ENCODE results near the gene MIPOL1.
A peak's percentile ranks its signal among the peaks of the same experiment; 100 is the strongest.
"Not testable (repeated sequence)": the region's sequence is repeated elsewhere in the genome, so short reads cannot be mapped to it uniquely, and the experiment has no call there.

Gene MIPOL1

DNA sequence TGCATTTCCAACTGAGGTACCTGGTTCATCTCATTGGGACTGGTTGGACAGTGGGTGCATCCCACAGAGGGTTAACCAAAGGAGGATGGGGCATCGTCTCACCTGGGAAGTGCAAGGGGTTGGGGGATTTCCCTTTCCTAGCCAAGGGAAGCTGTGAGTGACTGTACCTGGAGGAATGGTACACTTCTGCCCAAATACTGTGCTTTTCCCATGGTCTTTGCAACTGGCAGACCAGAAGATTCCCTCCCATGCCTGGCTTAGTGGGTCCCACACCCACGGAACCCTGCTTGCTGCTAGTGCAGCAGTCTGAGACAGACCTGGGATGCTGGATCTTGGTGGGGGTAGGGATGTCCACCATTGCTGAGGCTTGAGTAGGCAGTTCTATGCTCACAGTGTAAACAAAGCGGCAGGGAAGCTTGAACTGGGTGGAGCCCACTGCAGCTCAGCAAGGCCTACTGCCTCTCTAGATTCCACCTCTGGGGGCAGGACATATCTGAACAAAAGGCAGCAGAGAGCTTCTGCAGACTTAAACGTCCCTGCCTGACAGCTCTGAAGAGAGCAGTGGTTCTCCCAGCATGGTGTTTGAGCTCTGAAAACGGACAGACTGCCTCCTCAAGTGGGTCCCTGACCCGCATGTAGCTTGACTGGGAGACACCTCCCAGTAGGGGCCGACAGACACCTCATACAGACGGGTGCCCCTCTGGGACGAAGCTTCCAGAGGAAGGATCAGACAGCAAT lies 9.7 kb upstream of the MIPOL1 start:
- not testable (repeated sequence) for DNase-seq

DNA sequence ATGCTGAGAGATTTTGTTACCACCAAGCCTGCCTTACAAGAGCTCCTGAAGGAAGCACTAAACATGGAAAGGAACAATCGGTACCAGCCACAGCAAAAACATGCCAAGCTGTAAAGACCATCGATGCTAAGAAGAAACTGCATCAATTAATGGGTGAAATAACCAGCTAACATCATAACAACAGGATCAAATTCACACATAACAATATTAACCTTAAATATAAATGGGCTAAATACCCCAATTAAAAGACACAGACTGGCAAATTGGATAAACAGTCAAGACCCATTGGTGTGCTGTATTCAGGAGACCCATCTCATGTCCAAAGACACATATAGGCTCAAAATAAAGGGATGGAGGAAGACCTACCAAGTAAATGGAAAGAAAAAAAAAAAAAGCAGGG lies 8.0 kb upstream of the MIPOL1 start:
- not testable (repeated sequence) for DNase-seq

DNA sequence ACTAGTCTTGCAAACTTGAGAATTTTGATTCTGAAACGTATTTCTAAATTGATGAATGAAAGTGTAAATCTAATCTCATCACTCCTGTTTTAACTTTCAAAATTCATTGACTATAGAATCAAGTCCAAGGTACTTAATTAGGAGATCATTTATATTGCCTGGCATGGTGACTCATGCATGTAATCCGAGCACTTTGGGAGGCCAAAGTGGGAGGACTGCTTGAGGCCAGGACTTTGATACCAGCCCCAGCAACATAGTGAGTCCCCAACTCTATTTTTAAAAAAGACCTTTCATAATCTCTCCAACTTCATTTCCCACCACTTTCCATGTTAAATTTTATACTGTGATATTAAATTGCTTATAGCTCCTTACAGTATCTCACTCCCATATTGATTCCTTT lies 3.0 kb upstream of the MIPOL1 start:
- DNase-seq, result no peak

DNA sequence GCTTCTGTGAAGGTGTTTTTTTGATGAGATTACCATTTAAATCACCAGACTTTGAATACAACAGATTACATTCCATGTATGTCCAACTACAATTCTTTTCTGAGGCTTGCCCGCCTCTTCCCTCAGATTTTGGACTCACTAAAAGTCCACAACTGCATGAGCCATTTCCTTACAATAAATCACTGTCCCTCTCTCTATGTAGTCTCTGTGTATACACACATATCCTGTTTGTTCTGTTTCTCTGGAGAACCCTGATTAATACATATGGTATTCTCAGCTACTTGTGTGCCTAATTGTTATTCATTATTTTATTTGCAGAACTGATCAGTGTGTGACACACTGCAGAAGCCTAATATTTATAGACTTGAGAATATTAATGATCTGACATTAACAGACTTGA lies 2.4 kb upstream of the MIPOL1 start:
- DNase-seq, result no peak

DNA sequence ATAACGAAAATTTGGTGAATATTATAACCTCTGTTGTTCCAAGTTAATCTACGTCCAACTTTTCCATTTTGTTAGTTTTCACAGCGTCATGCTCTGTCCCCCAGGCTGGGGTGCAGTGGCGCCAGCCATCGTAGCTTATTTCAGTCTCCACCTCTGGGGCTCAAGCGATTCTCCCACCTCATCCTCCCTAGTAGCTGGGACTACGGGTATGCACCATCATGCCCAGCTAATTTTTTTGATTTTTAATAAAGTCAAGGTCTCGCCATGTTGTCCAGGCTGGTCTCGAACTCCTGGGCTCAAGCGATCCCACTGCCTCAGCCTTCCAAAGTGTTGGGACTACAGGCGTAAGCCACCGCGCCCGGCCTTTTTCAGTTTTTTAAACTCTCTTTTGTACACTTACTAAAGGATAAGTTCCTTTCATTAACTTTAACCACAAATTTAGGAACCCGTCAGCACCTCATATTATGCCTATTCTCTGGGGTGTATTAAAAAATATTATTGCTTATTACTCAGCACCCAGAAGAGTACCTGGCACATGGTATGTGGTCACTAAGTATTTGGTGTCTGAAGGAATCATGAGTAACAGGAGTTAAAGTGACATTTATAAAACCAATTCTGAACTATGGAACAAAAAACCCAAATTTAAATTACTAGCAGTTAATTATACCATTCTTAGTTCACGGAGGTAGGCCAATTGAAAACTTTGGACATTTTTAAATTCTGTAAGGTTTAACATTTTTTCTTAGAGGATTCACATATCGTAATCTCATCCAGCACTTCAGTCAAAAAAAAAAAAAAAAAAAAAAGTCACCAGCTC lies 925 bp upstream of the MIPOL1 start:
- DNase-seq, result no peak

DNA sequence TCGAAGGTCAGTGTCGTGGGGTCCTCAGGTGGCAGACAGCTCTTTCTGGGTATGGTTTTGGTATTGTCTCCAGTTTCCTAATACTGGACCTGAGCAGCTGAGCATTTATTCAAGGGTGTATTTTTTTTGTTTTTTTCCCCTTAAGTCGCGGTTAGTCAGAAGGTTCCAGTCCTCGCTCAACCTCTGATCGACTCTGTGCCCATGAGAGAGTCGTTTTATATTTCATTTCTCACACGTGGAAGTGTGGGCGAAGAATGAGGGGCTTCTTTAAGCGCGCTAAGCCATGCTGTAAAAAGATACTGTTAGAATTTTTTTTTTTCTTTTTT lies 499 bp downstream of the MIPOL1 start:
- DNase-seq, result no peak

DNA sequence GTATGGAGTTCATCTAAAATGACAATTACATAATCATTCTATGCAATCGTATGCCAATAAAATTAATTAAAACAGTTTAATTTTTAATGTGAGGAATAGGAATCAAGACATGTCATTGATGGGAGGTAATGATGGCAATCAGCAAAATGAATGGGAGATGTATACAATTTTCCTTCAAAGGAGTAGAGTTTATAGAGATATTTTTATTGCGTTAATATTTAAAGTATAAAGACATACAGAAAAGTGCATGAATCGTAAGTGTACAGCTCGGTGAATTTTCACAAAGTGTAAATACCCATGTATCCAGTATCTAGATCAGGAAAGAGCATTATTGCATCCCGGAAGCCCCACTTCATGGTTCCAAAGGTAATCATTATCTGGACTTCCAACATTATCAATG lies 1.2 kb downstream of the MIPOL1 start:
- DNase-seq, result no peak

DNA sequence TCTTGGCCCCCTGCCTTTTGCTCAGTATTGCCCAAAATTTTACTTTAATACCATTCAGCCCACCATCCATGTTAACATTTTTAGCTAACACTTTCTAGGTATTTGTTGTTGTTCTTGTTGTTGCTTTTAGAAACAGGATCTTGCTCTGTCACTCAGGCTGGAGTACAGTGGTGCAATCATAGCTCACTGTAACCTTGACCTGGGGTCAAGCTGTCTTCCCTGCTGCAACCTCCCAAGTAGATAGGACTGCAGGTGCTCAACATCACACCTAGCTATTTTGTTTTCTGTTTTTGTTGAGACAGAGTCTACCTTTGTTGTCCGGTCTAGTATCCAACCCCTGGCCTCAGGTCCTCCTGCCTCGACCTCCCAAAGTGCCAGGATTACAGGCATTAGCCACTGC lies 4.0 kb downstream of the MIPOL1 start:
- DNase-seq, result no peak

DNA sequence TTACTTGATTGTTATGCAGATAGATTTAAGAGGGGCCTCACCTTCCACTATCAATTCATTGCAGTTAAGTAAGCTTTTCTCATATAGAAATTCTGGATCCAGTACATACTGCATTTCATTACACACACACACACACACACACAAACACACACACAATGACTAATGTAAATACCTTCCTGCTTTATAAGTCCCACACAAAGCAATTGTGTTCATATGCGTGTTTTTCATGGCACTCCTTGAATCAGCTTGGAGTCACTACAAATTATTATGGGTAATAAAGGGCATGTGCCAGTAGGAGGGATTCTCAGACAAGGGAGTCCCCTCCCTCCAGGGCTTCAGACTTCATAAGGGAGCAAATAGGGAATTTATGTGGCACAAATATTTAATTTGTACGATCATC lies 4.5 kb downstream of the MIPOL1 start:
- DNase-seq, result no peak

DNA sequence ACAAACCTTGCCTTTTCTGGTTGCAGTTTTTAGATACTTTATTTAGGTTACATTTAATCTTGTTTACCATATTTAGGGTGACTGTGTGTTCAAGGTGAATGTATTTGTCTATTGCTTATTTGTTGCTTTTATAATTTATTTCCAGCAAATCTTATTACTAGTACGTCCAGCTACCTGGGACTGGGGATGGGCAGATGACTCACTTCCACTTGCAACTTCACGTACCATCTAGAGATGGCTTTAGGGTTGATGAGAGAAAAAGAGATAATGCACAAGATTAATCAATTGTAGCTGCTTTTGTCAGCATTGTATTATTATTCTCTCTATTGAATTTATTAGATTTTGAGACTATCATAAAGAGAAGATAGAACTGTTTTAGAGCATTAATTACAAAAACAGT lies 5.1 kb downstream of the MIPOL1 start:
- DNase-seq, result no peak

DNA sequence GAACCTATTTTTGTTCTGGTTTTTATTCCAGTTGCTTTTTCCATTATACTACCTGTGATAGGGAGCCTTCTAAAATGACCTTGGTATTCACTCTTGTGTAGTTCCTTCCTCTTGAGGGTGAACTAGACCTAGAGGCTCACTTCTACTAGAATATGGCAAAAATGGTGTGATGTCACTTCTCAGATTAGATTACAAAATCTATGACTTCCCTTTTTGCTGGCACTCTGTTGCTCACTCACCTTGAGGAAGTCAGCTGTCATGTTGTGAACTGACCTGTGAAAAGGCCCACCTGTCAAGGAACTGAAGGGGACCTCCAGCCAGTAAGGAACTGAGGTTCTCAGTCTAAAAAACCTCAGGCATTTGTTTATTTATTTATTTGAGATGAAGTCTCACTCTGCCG lies 5.7 kb downstream of the MIPOL1 start:
- DNase-seq, result no peak

DNA sequence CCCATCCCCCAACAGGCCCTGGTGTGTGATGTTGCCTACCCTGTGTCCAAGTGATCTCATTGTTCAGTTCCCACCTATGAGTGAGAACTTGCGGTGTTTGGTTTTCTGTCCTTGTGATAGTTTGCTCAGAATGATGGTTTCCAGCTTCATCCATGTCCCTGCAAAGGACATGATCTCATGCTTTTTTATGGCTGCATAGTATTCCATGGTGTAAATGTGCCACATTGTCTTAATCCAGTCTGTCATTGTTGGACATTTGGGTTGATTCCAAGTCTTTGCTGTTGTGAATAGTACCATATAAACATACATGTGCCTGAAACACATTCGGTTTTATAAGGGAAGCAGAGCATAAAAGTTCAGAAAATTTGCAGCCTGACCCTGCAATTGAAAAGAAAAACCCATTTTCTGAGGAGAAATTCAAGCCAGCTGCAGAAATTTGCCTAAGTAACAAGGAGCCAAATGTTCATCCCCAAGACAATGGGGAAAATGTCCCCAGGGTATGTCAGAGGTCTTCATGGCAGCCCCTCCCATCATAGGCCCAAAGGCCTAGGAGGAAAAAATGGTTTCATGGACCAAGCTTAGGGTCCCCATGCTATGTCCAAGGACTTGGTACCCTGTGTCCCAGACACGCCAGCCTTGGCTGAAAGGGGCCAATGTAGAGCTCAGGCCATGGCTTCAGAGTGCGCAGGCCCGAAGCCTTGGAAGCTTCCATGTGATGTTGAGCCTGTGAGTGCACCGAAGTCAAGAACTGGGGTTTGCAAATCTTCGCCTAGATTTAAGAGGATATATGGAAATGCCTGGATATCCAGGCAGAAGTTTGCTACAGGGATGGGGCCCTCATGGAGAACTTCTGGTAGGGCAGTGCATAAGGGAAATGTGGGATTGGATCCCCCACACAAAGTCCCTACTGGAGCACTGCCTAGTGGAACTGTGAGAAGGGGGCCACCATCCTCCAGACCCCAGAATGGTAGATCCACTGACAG lies 8.2 kb downstream of the MIPOL1 start:
- not testable (repeated sequence) for DNase-seq

DNA sequence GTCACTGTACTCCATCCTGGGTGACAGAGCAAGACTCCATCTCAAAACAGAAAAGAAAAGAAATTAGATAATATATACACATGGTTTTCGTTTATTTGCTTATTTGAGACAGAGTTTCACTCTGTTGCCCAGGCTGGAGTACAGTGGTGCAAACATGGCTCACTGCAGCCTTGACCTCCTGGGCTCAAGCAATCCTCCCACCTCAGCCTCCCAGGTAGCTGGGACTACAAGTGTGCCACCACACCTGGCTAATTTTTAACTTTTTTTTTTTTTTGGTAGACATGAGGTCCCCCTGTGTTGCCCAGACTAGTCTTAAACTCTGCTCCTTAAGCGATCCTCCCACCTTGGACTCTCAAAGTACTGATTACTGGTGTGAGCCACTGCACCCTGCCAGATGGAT lies 11.9 kb downstream of the MIPOL1 start:
- DNase-seq, result not testable (repeated sequence)

DNA sequence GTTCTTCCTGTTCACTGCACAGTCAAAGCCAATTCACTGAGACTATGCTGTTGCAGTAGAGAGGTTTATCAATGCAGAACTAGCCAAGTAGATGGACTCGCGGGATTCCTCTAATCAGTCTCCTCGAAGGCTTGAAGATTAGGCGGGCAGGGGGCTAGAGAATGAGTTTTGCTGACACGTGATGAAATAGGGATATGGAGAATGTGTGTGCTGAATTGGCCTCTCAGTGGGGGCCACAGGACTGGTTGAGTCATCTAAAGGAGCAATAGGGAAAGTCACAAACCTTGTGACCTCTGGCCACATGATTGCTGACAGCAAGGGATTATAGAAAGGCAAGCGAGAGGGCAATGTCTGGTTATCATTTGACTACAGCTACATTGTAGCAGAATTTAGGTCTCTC lies 12.7 kb downstream of the MIPOL1 start:
- DNase-seq, result no peak

DNA sequence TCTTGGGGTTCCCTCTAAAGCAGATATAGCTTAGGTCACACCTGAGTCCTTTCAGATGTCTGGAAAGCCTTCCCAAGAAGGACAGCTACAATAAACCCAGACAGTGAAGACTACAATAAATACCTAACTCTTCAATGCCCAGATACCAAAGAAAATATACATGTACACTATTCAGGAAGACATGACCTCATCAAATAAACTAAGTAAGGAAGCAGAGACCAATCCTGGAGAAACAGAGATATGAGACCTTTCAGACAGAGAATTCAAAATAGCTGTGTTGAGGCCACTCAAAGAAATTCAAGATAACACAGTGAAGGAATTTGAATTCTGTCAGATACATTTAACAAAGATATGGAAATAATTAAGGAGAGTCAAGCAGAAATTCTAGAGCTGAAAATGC lies 15.3 kb downstream of the MIPOL1 start:
- DNase-seq, result no peak

DNA sequence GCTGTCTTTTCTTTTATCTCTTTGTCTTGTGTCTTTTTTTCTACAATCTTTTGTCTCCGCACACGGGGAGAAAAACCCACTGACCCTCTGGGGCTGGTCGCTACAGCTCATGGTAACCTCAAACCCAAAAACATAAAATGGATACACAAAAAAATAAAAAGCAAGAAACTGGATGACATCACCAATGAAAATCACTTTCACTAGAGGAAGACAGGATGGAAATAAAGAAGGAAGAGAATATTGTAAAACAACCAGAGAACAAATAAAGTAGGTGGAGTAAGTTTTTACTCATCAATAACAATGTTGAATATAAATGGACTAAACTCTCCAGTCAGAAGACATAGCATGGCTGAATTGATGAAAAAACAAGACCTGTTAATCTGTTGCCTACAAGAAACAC lies 17.6 kb downstream of the MIPOL1 start:
- DNase-seq, result no peak

DNA sequence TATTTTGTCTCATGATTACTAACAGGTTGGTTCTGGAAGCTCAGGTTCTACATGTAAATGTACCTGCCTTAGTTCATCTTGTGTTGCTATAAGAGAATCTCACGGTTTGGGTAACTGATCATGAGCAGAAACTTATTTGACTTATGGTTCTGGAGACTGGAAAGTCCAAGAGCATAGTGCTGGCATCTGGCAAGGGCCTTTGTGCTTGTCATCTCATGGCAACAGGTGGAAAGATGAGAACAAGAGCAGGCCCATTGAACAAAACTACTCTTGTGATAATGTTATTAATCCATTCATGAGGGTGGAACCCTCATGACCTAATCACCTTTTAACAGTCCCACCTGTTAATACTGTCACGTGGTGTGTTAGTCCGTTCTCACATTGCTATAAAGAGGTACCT lies 23.3 kb downstream of the MIPOL1 start:
- DNase-seq, result no peak

DNA sequence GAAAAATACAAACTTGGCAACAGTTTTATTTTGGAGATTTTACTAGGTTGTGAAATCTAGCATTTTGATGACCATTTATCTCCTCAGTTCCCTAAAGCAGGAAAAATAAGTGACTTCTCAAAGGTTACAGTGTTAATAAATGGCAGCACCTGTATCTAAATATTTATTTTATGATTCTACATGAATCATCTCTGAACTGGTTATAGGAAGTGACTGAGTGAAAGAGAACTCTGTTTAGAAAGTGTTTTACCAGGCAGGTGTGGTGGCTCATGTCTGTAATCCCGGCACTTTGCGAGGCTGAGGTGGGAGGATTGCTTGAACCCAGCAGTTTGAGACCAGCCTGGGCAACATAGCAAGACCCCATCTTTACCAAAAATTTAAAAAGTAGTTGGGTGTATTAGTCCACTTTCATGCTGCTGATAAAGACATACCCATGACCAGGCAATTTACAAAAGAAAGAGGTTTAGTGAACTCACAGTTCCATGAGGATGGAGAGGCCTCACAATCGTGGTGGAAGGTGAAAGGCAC lies 26.3 kb downstream of the MIPOL1 start:
- no peak for DNase-seq

DNA sequence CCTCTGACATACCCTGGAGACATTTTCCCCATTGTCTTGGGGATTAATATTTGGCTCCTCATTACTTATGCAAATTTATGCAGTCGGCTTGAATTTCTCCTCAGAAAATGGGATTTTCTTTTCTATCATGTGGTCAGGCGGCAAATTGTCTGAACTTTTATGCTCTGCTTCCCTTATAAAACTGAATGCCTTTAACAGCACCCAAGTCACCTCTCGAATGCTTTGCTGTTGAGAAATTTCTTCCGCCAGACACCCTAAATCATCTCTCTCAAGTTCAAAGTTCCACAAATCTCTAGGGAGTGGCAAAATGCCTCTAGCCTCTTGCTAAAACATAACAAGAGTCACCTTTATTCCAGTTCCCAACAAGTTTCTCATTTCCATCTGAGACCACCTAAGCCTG lies 27.9 kb downstream of the MIPOL1 start:
- not testable (repeated sequence) for DNase-seq

DNA sequence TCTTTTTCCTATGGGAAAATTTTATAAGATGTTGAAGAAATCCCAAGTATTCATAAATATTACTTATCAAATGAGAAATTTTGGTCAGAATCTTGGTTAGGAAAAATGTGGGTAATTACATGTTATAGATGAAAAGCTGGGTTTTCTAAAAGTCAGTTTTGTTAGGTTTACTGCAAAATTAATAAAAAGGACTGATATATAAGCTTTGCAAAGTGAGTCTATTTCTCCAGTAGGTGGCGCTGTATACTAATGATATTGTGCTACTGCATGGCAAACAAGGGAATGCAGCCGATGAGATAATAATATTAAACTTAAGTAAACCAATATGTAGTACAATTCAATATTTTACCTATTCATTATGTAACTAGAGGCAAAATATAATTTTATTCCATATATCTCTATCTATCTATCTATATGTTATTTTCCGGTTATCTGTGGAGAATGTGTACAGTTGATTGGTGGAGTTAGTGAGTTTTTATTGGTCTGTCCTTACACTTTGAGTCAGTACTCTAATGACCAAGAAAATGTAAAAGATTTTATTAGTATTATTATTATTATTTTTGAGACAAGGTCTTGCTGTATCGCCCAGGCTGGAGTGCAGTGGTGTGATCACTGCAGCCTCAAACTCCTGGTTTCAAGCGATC lies 32.9 kb downstream of the MIPOL1 start:
- DNase-seq, result peak; percentile 40

DNA sequence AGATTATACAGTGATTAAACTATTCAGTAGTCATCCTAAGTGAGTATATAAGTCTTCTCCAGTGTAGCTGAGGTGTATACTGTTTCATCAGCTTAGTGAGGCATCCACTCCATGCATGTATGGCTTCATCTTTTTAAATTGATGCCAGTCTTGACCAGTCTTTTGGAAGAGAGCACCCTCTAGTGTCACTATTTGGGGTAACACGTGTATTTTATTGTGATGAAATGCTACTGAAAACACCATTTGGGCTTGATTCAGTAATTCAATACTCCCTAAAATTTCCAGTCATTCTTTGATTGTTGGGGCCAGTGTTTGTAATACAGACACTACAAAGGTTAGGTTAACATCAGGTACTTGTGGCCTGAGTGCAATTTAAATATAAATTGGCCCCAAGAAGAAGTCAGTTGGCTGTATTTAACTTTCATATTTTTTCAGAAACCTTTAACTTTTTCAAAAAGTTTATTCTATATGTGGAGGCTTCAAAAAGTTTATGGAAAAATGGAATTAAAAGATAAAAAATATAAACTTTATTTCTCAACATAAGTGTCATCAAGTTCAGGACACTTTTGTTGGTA lies 35.3 kb downstream of the MIPOL1 start:
- peak; percentile 19 for DNase-seq

DNA sequence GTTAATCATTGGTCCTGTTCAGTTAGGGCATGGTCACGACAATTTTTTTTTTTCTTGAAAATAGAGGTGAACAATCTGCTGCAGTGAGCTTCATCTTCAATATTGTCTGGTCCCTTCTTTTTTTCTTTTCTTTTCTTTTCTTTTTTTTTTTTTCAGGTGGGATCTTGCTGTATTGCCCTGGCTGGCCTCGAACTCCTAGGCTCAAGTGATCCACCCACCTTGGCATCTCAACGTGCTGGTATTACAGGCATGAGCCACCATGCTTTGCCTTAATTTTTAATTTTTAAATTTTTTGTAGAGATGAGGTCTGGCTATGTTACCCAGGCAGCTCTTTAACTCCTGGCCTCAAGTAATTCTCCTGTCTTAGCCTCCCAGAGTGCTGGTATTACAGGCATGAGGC lies 36.5 kb downstream of the MIPOL1 start:
- DNase-seq, result no peak

Measured in NCI-H2227 treated with DMSO at 0.1 percent for 48 hours (cell line).